Ascending aorta (tissue), 2 donors: Measurements from ENCODE around the gene NPIPA1. TPM values are rescaled to one million over a fixed set of nuclear protein-coding genes. Genes with fewer than 3 reads are reported as not detected.
"Not testable (repeated sequence)": the region's sequence is repeated elsewhere in the genome, so short reads cannot be mapped to it uniquely, and the experiment has no call there.

Experiments
- DNase-seq, 2 donors: peaks; one replicate each; pipeline ENCODE4 v3.0.0-alpha.2; 2019; ENCODE audit warnings: low spot score in 2 of 2
- H3K27ac ChIP-seq, 2 donors: fragments of 200-600 bp; sonication (generic); one replicate each; pipeline ENCODE4 v1.5.1; 2016 to 2017; ENCODE audit warnings: mild to moderate bottlenecking in 1 of 2
- H3K27me3 ChIP-seq: fragments of 200-600 bp; sonication (generic); one replicate; pipeline ENCODE4 v1.5.1; 2017
- H3K36me3 ChIP-seq, 2 donors: fragments of 200-600 bp; sonication (generic); one replicate each; pipeline ENCODE4 v1.5.1; 2016
- H3K4me1 ChIP-seq, 2 donors: fragments of 200-600 bp; sonication (generic); one replicate each; pipeline ENCODE4 v1.5.1; 2016 to 2017; ENCODE audit warnings: mild to moderate bottlenecking in 1 of 2
- H3K4me3 ChIP-seq, 2 donors: fragments of 200-600 bp; sonication (generic); one replicate each; pipeline ENCODE4 v1.5.1; 2016 to 2017; ENCODE audit warnings: mild to moderate bottlenecking in 1 of 2
- H3K9me3 ChIP-seq, 2 donors: fragments of 200-600 bp; sonication (generic); one replicate each; pipeline ENCODE4 v1.5.1; 2016
- intact Hi-C: fragments of 100-400 bp; cut with DNase I; formaldehyde crosslinking; loops from one replicate; pipeline ENCODE4 v1.15.1; 2023
- total RNA-seq: library from RNA; depleted of rRNA; stranded (reverse); fragments of >200 nt; gene quantifications from one replicate; pipeline ENCODE4 v1.1.0, GENCODE V29; 2016

The NPIPA1 gene
- total RNA-seq, 1 donor from 2014 or later = 53.4 TPM

- H3K27ac ChIP-seq, H3K27me3 ChIP-seq, intact Hi-C loops, H3K36me3 ChIP-seq, H3K4me3 ChIP-seq, DNase-seq, H3K9me3 ChIP-seq, H3K4me1 ChIP-seq: not testable (repeated sequence)
Observed at GRCh38 chr16:14978908-14979307, 41.7 kb downstream of the NPIPA1 start.

DNA sequence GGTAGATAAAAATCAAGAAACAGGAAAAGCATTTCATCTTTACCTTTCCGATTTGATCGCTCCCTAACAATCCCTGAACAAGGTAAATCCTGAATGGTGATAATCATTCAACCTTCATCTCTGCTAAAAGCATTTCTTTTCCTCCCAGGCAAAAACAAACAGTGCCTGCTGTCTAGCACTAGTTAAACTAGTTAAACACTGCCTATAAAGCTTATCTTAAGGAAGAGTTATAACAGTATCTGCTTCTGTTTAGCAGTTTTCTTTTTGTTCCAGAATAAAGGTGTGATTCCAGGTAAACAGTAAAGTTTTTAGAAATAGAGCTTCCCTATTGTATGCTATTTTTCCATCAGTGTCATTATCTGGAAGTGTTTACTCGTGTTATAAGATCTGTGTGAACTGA is 44.0 kb downstream of the NPIPA1 start:
- H3K27ac ChIP-seq, H3K4me3 ChIP-seq, H3K4me1 ChIP-seq, H3K9me3 ChIP-seq, DNase-seq, intact Hi-C loops, H3K27me3 ChIP-seq: not testable (repeated sequence)
- peaks cover 0 to 14% of the 10 kb centered on the region in 2 donors for H3K36me3 ChIP-seq

GRCh38 chr16:14982521-14982920 is 45.3 kb downstream of the NPIPA1 start:
- H3K9me3 ChIP-seq, intact Hi-C loops, H3K27me3 ChIP-seq, H3K4me3 ChIP-seq, H3K27ac ChIP-seq, H3K4me1 ChIP-seq, DNase-seq: not testable (repeated sequence)
- peaks cover 0 to 18% of the 10 kb centered on the region in 2 donors for H3K36me3 ChIP-seq

- H3K36me3 ChIP-seq = peaks cover 0 to 34% of the 10 kb centered on the region in 2 donors
- H3K9me3 ChIP-seq, H3K27ac ChIP-seq, H3K4me3 ChIP-seq, H3K27me3 ChIP-seq, DNase-seq, intact Hi-C loops, H3K4me1 ChIP-seq: not testable (repeated sequence)
Observed at GRCh38 chr16:14988092-14988491, 50.8 kb downstream of the NPIPA1 start.

DNA sequence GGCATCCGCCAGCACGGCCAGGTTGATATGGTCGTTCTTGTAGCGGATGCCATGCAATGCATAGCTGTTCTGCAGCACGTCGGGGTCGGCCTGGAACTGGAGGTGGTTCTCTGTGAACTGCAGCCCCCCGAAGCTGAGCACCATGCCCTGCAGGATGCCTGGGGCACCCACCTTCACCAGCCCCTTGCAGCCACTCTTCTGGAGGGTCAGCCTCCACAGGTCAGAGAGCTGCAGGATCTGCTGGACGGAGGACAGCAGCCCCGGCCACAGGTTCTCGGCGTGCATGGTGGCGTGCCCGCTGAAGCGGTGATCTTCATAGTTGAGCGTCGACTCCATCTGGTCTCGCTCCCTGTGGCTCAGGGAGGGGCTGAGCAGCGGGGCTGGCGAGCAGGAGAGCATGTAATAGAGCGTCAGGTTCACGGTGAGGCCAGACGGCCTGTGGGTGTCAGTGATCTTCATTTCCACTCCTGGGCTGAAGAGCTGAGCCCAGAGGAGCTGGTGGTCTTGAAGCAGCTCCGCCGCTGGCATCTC is 51.5 kb downstream of the NPIPA1 start:
- H3K4me3 ChIP-seq, H3K27me3 ChIP-seq, H3K9me3 ChIP-seq, H3K4me1 ChIP-seq, DNase-seq, intact Hi-C loops, H3K27ac ChIP-seq: not testable (repeated sequence)
- H3K36me3 ChIP-seq = peaks cover 0 to 34% of the 10 kb centered on the region in 2 donors

DNA sequence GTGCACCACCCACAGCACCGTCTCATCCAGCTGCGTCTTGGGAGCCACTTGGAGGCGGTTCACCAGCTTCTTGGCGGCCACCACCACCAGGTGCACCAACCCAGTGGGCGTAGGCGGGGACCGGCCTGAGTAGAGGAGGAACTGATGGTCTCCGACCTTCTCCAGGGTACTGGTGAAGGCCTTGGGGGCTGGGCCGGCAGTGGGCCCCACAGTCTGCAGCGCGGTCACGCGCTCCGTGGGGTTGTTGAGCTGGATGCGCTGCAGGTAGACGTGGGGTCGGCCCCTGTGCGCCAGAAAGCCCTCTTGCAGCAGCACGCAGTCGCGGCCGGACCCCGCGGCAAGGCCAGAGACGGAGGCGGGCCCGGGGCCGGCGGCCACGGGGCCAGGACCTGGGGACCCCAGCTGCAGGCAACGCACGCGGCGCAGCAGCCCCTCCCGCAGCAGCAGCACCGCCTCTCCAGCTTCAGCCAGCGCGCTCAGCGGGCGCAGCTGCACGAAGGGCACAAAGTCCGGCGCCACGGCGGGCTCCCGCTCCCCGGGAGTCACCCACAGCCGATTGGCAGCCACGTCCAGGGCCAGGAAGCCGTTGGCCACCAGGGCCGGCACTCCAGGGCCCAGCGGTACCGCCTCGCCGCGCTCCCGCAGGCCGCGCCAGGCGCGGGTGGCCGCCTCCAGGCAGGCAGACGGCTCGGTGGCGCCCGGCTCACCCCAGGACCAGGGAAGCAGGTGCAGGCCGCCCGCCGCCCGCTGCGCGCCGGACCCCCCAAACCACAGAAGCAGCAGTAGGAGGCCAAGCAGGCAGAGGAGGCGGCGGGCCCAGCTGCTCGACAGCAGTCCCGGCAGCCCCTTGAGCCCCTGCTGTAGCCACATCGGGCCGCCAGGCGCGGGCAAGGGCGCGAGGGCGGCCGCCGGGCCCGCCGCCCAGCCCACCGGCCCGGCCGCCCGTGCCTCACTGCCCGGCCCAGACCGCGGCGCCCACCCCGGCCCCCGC is 52.3 kb downstream of the NPIPA1 start:
- H3K27ac ChIP-seq, H3K9me3 ChIP-seq, H3K27me3 ChIP-seq, intact Hi-C loops, DNase-seq, H3K4me1 ChIP-seq, H3K4me3 ChIP-seq: not testable (repeated sequence)
- peaks cover 0 to 33% of the 10 kb centered on the region in 2 donors for H3K36me3 ChIP-seq

GRCh38 chr16:14993277-14994151 is 56.3 kb downstream of the NPIPA1 start:
- H3K27ac ChIP-seq, DNase-seq, H3K4me3 ChIP-seq, H3K27me3 ChIP-seq, H3K4me1 ChIP-seq, H3K9me3 ChIP-seq, intact Hi-C loops: not testable (repeated sequence)
- peaks cover 4 to 18% of the 10 kb centered on the region in 2 donors for H3K36me3 ChIP-seq

DNA sequence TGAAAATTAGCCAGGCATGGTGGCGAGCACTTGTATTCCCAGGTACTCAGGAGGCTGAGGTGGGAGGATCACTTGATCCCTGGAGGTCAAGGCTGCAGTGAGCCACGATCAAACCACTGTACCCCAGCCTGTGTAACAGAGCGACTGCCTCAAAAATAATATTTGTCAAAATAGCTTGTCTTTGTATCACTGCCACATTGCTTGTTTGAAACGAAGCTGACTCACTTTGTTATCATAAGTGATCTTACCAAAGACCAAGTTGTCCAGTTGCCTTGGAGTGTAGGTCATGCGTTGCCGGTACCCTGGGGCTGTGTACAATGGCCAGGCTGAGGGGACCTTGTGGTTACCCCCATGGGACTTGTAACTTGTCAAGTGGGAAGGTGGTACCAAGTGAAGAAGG is 59.5 kb downstream of the NPIPA1 start:
- H3K36me3 ChIP-seq = peaks cover 10 to 24% of the 10 kb centered on the region in 2 donors
- H3K4me1 ChIP-seq, intact Hi-C loops, DNase-seq, H3K27me3 ChIP-seq, H3K27ac ChIP-seq, H3K4me3 ChIP-seq, H3K9me3 ChIP-seq: not testable (repeated sequence)

GRCh38 chr16:14998300-14998699 is 61.1 kb downstream of the NPIPA1 start:
- H3K27ac ChIP-seq, intact Hi-C loops, H3K27me3 ChIP-seq, H3K4me3 ChIP-seq, H3K9me3 ChIP-seq, DNase-seq, H3K4me1 ChIP-seq: not testable (repeated sequence)
- H3K36me3 ChIP-seq = peaks cover 11 to 24% of the 10 kb centered on the region in 2 donors

GRCh38 chr16:14999845-15000244 is 62.6 kb downstream of the NPIPA1 start:
- H3K27me3 ChIP-seq, DNase-seq, intact Hi-C loops, H3K4me1 ChIP-seq, H3K4me3 ChIP-seq, H3K9me3 ChIP-seq, H3K27ac ChIP-seq: not testable (repeated sequence)
- H3K36me3 ChIP-seq = peaks cover 13 to 31% of the 10 kb centered on the region in 2 donors

Other genes with a start within 250 kb of the NPIPA1 start
- not detected for gene PLA2G10, start 243.1 kb upstream of the NPIPA1 start, total RNA-seq
- not detected for gene NPIPA3, start 234.0 kb upstream of the NPIPA1 start, total RNA-seq
- gene NPIPA2, start 194.9 kb upstream of the NPIPA1 start, total RNA-seq = not detected
- gene NOMO1, start 103.7 kb upstream of the NPIPA1 start, total RNA-seq = 25.2 TPM
- 58.5 TPM for gene PDXDC1, start 37.6 kb downstream of the NPIPA1 start, total RNA-seq
- gene NTAN1, start 118.6 kb downstream of the NPIPA1 start, total RNA-seq = 77.7 TPM
- 4.8 TPM for gene RRN3, start 156.8 kb downstream of the NPIPA1 start, total RNA-seq